ENCODE results near the gene ERC1.

Gene ERC1

GRCh38 chr12:1356285-1356684, 365.3 kb downstream of the ERC1 start:
- Histone ChIP-seq H3K36me3 (ENCODE audit: control insufficient read depth in 4 of 4, insufficient read depth in 4 of 4, low read length in 3 of 4) (no peaks in the 10 kb centered on the region), H3K9me3 (ENCODE audit: control extremely low read depth in 1 of 5, control insufficient read depth in 4 of 5, insufficient read depth in 2 of 5, low read depth in 1 of 5, low read length in 4 of 5) (no peaks in the 10 kb centered on the region), H3K4me3 (ENCODE audit: control insufficient read depth in 1 of 7, extremely low read depth in 1 of 7, insufficient read depth in 4 of 7, low read depth in 2 of 7, low read length in 6 of 7) (no peak overlapping the region), H3K27me3 (replicated peaks in 2 of 5; ENCODE audit: control insufficient read depth in 4 of 5, insufficient read depth in 5 of 5, low read length in 4 of 5) (no peaks in the 10 kb centered on the region), H3K27ac (ENCODE audit: insufficient read depth in 1 of 2, low read depth in 1 of 2, low read length in 2 of 2, poor library complexity in 1 of 2, severe bottlenecking in 2 of 2) (no peak overlapping the region), H3K4me1 (ENCODE audit: control extremely low read depth in 1 of 4, control insufficient read depth in 4 of 4, insufficient read depth in 4 of 4, low read length in 3 of 4) (no peaks in the 10 kb centered on the region)
- no peak for DNase-seq
- no CpG with 5 or more reads among the region's 2 CpGs for WGBS (ENCODE audit: insufficient coverage)
- CTCF ChIA-PET: no interaction called here
- POLR2A ChIA-PET: no interaction called here

GRCh38 chr12:1357171-1357570, 366.1 kb downstream of the ERC1 start:
- no peak for DNase-seq
- H3K4me3 ChIP-seq (ENCODE audit: control insufficient read depth in 1 of 7, extremely low read depth in 1 of 7, insufficient read depth in 4 of 7, low read depth in 2 of 7, low read length in 6 of 7): no peak overlapping the region
- H3K27ac ChIP-seq (ENCODE audit: insufficient read depth in 1 of 2, low read depth in 1 of 2, low read length in 2 of 2, poor library complexity in 1 of 2, severe bottlenecking in 2 of 2): no peak overlapping the region
- no peaks in the 10 kb centered on the region for H3K4me1 ChIP-seq (ENCODE audit: control extremely low read depth in 1 of 4, control insufficient read depth in 4 of 4, insufficient read depth in 4 of 4, low read length in 3 of 4)
- no peaks in the 10 kb centered on the region for H3K27me3 ChIP-seq (replicated peaks in 2 of 5; ENCODE audit: control insufficient read depth in 4 of 5, insufficient read depth in 5 of 5, low read length in 4 of 5)
- POLR2A ChIA-PET: no interaction called here
- H3K9me3 ChIP-seq (ENCODE audit: control extremely low read depth in 1 of 5, control insufficient read depth in 4 of 5, insufficient read depth in 2 of 5, low read depth in 1 of 5, low read length in 4 of 5): no peaks in the 10 kb centered on the region
- no peaks in the 10 kb centered on the region for H3K36me3 ChIP-seq (ENCODE audit: control insufficient read depth in 4 of 4, insufficient read depth in 4 of 4, low read length in 3 of 4)
- 100% methylated on average over 4 of the region's 6 CpGs for WGBS (ENCODE audit: insufficient coverage)
- CTCF ChIA-PET: no interaction called here

- H3K4me1 ChIP-seq (ENCODE audit: control extremely low read depth in 1 of 4, control insufficient read depth in 4 of 4, insufficient read depth in 4 of 4, low read length in 3 of 4): no peaks in the 10 kb centered on the region
- ChIA-PET CTCF (no interaction called here), POLR2A (no interaction called here)
- no peaks in the 10 kb centered on the region for H3K36me3 ChIP-seq (ENCODE audit: control insufficient read depth in 4 of 4, insufficient read depth in 4 of 4, low read length in 3 of 4)
- no CpG with 5 or more reads among the region's 1 CpG for WGBS (ENCODE audit: insufficient coverage)
- H3K4me3 ChIP-seq (ENCODE audit: control insufficient read depth in 1 of 7, extremely low read depth in 1 of 7, insufficient read depth in 4 of 7, low read depth in 2 of 7, low read length in 6 of 7): no peak overlapping the region
- H3K9me3 ChIP-seq (ENCODE audit: control extremely low read depth in 1 of 5, control insufficient read depth in 4 of 5, insufficient read depth in 2 of 5, low read depth in 1 of 5, low read length in 4 of 5): no peaks in the 10 kb centered on the region
- no peak for DNase-seq
- no peak overlapping the region for H3K27ac ChIP-seq (ENCODE audit: insufficient read depth in 1 of 2, low read depth in 1 of 2, low read length in 2 of 2, poor library complexity in 1 of 2, severe bottlenecking in 2 of 2)
- no peaks in the 10 kb centered on the region for H3K27me3 ChIP-seq (replicated peaks in 2 of 5; ENCODE audit: control insufficient read depth in 4 of 5, insufficient read depth in 5 of 5, low read length in 4 of 5)
These were observed 366.7 kb downstream of the ERC1 start for GRCh38 chr12:1357711-1358110.

GRCh38 chr12:1360441-1361210, 369.6 kb downstream of the ERC1 start:
- H3K27ac ChIP-seq (ENCODE audit: insufficient read depth in 1 of 2, low read depth in 1 of 2, low read length in 2 of 2, poor library complexity in 1 of 2, severe bottlenecking in 2 of 2): no peak overlapping the region
- ChIA-PET POLR2A (no interaction called here), CTCF (no interaction called here)
- no peaks in the 10 kb centered on the region for H3K36me3 ChIP-seq (ENCODE audit: control insufficient read depth in 4 of 4, insufficient read depth in 4 of 4, low read length in 3 of 4)
- H3K27me3 ChIP-seq (replicated peaks in 2 of 5; ENCODE audit: control insufficient read depth in 4 of 5, insufficient read depth in 5 of 5, low read length in 4 of 5): no peaks in the 10 kb centered on the region
- H3K4me1 ChIP-seq (ENCODE audit: control extremely low read depth in 1 of 4, control insufficient read depth in 4 of 4, insufficient read depth in 4 of 4, low read length in 3 of 4): no peaks in the 10 kb centered on the region
- DNase-seq: no peak
- no peak overlapping the region for H3K4me3 ChIP-seq (ENCODE audit: control insufficient read depth in 1 of 7, extremely low read depth in 1 of 7, insufficient read depth in 4 of 7, low read depth in 2 of 7, low read length in 6 of 7)
- 100% methylated on average over 1 of the region's 2 CpGs for WGBS (ENCODE audit: insufficient coverage)
- no peaks in the 10 kb centered on the region for H3K9me3 ChIP-seq (ENCODE audit: control extremely low read depth in 1 of 5, control insufficient read depth in 4 of 5, insufficient read depth in 2 of 5, low read depth in 1 of 5, low read length in 4 of 5)

- CTCF ChIA-PET: no interaction called here
- DNase-seq: no peak
- no peaks in the 10 kb centered on the region for H3K36me3 ChIP-seq (ENCODE audit: control insufficient read depth in 4 of 4, insufficient read depth in 4 of 4, low read length in 3 of 4)
- no peaks in the 10 kb centered on the region for H3K9me3 ChIP-seq (ENCODE audit: control extremely low read depth in 1 of 5, control insufficient read depth in 4 of 5, insufficient read depth in 2 of 5, low read depth in 1 of 5, low read length in 4 of 5)
- H3K27ac ChIP-seq (ENCODE audit: insufficient read depth in 1 of 2, low read depth in 1 of 2, low read length in 2 of 2, poor library complexity in 1 of 2, severe bottlenecking in 2 of 2): no peak overlapping the region
- POLR2A ChIA-PET: no interaction called here
- 91% methylated on average over 4 of the region's 6 CpGs for WGBS (ENCODE audit: insufficient coverage)
- H3K4me1 ChIP-seq (ENCODE audit: control extremely low read depth in 1 of 4, control insufficient read depth in 4 of 4, insufficient read depth in 4 of 4, low read length in 3 of 4): no peaks in the 10 kb centered on the region
- H3K27me3 ChIP-seq (replicated peaks in 2 of 5; ENCODE audit: control insufficient read depth in 4 of 5, insufficient read depth in 5 of 5, low read length in 4 of 5): no peaks in the 10 kb centered on the region
- H3K4me3 ChIP-seq (ENCODE audit: control insufficient read depth in 1 of 7, extremely low read depth in 1 of 7, insufficient read depth in 4 of 7, low read depth in 2 of 7, low read length in 6 of 7): no peak overlapping the region
These were observed 371.2 kb downstream of the ERC1 start for GRCh38 chr12:1362143-1362662.

DNA sequence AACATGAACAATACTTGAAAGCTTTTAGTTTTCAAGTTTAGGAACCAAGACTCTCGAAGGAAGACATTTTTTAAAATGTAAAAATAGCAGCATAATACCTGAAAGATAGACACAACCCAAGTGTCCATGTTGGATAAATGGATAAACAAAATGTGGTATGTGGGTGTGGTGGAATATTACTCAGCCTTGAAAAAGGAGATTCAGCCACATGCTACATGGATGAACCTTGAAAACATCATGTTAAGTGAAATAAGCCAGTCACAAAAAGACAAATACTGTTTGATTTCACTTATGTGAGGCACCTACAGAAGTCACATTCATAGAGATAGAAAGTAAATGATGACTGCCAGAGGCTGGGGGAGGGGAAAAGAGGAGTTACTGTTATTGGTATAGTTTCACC, 374.7 kb downstream of the ERC1 start:
- POLR2A ChIA-PET: interaction anchor here (0.6 kb wide), 1 partner anchor 11 kb away, joined by 4 read pairs; no protein-coding TSS in a partner anchor
- Histone ChIP-seq H3K27me3 (replicated peaks in 2 of 5; ENCODE audit: control insufficient read depth in 4 of 5, insufficient read depth in 5 of 5, low read length in 4 of 5) (no peaks in the 10 kb centered on the region), H3K4me1 (ENCODE audit: control extremely low read depth in 1 of 4, control insufficient read depth in 4 of 4, insufficient read depth in 4 of 4, low read length in 3 of 4) (no peaks in the 10 kb centered on the region), H3K4me3 (ENCODE audit: control insufficient read depth in 1 of 7, extremely low read depth in 1 of 7, insufficient read depth in 4 of 7, low read depth in 2 of 7, low read length in 6 of 7) (no peak overlapping the region), H3K36me3 (ENCODE audit: control insufficient read depth in 4 of 4, insufficient read depth in 4 of 4, low read length in 3 of 4) (no peaks in the 10 kb centered on the region), H3K27ac (ENCODE audit: insufficient read depth in 1 of 2, low read depth in 1 of 2, low read length in 2 of 2, poor library complexity in 1 of 2, severe bottlenecking in 2 of 2) (no peak overlapping the region), H3K9me3 (ENCODE audit: control extremely low read depth in 1 of 5, control insufficient read depth in 4 of 5, insufficient read depth in 2 of 5, low read depth in 1 of 5, low read length in 4 of 5) (no peaks in the 10 kb centered on the region)
- WGBS (ENCODE audit: insufficient coverage): no CpG with 5 or more reads among the region's 1 CpG
- CTCF ChIA-PET: no interaction called here
- no peak for DNase-seq

- POLR2A ChIA-PET: no interaction called here
- H3K9me3 ChIP-seq (ENCODE audit: control extremely low read depth in 1 of 5, control insufficient read depth in 4 of 5, insufficient read depth in 2 of 5, low read depth in 1 of 5, low read length in 4 of 5): no peaks in the 10 kb centered on the region
- no peak for DNase-seq
- 90% methylated on average over 3 of the region's 10 CpGs for WGBS (ENCODE audit: insufficient coverage)
- no peak overlapping the region for H3K4me3 ChIP-seq (ENCODE audit: control insufficient read depth in 1 of 7, extremely low read depth in 1 of 7, insufficient read depth in 4 of 7, low read depth in 2 of 7, low read length in 6 of 7)
- no peak overlapping the region for H3K27ac ChIP-seq (ENCODE audit: insufficient read depth in 1 of 2, low read depth in 1 of 2, low read length in 2 of 2, poor library complexity in 1 of 2, severe bottlenecking in 2 of 2)
- no peaks in the 10 kb centered on the region for H3K4me1 ChIP-seq (ENCODE audit: control extremely low read depth in 1 of 4, control insufficient read depth in 4 of 4, insufficient read depth in 4 of 4, low read length in 3 of 4)
- H3K27me3 ChIP-seq (replicated peaks in 2 of 5; ENCODE audit: control insufficient read depth in 4 of 5, insufficient read depth in 5 of 5, low read length in 4 of 5): no peaks in the 10 kb centered on the region
- H3K36me3 ChIP-seq (ENCODE audit: control insufficient read depth in 4 of 4, insufficient read depth in 4 of 4, low read length in 3 of 4): peaks cover 0 to 5% (median 2%) of the 10 kb centered on the region in 4 experiments
- CTCF ChIA-PET: no interaction called here
These were observed 376.6 kb downstream of the ERC1 start for GRCh38 chr12:1367331-1368291.

Measured in common myeloid progenitor, CD34-positive (primary cell).